Measurements from ENCODE around the gene DUSP1. TPM values are rescaled to one million over a fixed set of nuclear protein-coding genes. Genes with fewer than 3 reads are reported as not detected.

The DUSP1 gene
- total and polyA plus RNA-seq, 9 of the 15 experiments (the other 6 are each of a cell fraction or from before 2014, with no cell fraction given), result 2.1 to 14.2 (median 8.5) TPM

- TF ChIP-seq ZBTB40 (IDR thresholded peaks at IDR 0.05) (0 out of 2 replicates have a peak, but pooled peaks have one; percentile 11), ZBTB40 (CRISPR knock-in tag; IDR thresholded peaks at IDR 0.05) (no peak), DLX4 (CRISPR knock-in tag; IDR thresholded peaks at IDR 0.05) (no peak), ILK (tag; IDR thresholded peaks at IDR 0.05; ENCODE audit: borderline replicate concordance, low read depth) (no peak), MED1 (CRISPR knock-in tag; IDR thresholded peaks at IDR 0.05; ENCODE audit: borderline replicate concordance) (no peak), CBX1 (IDR thresholded peaks at IDR 0.05; ENCODE audit: low read depth) (no peak), ZNF274 (IDR thresholded peaks at IDR 0.05; ENCODE audit: borderline replicate concordance, low read depth, low read length) (no peak), MEIS2 (IDR thresholded peaks at IDR 0.05; ENCODE audit: partially characterized antibody) (peak; percentile 35), TEAD4 (IDR thresholded peaks at IDR 0.05; ENCODE audit: low read length) (peak; percentile 47; the same call in 1 of the 2 replicates), TEAD4 (CRISPR knock-in tag; IDR thresholded peaks at IDR 0.05; ENCODE audit: borderline replicate concordance) (no peak), CBFA2T2 (conservative IDR thresholded peaks at IDR 0.05) (no peak), ZNF707 (CRISPR knock-in tag; conservative IDR thresholded peaks at IDR 0.05) (no peak), FOSL1 (tag; conservative IDR thresholded peaks at IDR 0.05) (no peak), ZNF507 (tag; conservative IDR thresholded peaks at IDR 0.05) (no peak), SOX6 (IDR thresholded peaks at IDR 0.05) (no peak)
These were observed 44.6 kb upstream of the DUSP1 start (continued) for GRCh38 chr5:172815631-172816030.
